Heart left ventricle (tissue), 16 donors: Measurements from ENCODE around the gene ITGB4. TPM values are rescaled to one million over a fixed set of nuclear protein-coding genes. Genes with fewer than 3 reads are reported as not detected.
A peak's percentile ranks its signal among the peaks of the same experiment; 100 is the strongest.

Experiments
- ATAC-seq, 4 donors: fragments of 200-7000 bp; cut with Tn5 transposase; one replicate each; pipeline ENCODE4 v1.9.1; 2020 to 2022; ENCODE audit warnings: moderate library complexity in 4 of 4, mild to moderate bottlenecking in 3 of 4, moderate number of reproducible peaks in 1 of 4
- DNase-seq, 5 donors: peaks; one replicate each; pipeline ENCODE4 v3.0.0-alpha.2; 2020
- H3K27ac ChIP-seq, 12 donors: fragments of 200-600 bp; sonication (generic) in 4 of 12; one replicate each; pipeline versions ENCODE4 v1.5.0 to v1.8.0; 2016 to 2022; ENCODE audit warnings: mild to moderate bottlenecking in 2 of 12
- H3K27me3 ChIP-seq, 9 donors: fragments of 200-600 bp; sonication (generic) in 2 of 9; one replicate each; pipeline versions ENCODE4 v1.5.1 to v1.8.0; 2016 to 2022; ENCODE audit warnings: mild to moderate bottlenecking in 3 of 9
- H3K36me3 ChIP-seq, 9 donors: fragments of 200-600 bp; sonication (generic) in 2 of 9; one replicate each; pipeline versions ENCODE4 v1.5.0 to v1.8.0; 2018 to 2022; ENCODE audit warnings: mild to moderate bottlenecking in 2 of 9
- H3K4me1 ChIP-seq, 12 donors: fragments of 200-600 bp; sonication (generic) in 4 of 12; one replicate each; pipeline versions ENCODE4 v1.5.0 to v1.8.0; 2016 to 2022; ENCODE audit warnings: mild to moderate bottlenecking in 3 of 12
- H3K4me3 ChIP-seq, 12 donors: fragments of 200-600 bp; sonication (generic) in 4 of 12; one replicate each; pipeline versions ENCODE4 v1.5.0 to v1.8.0; 2017 to 2022; ENCODE audit warnings: mild to moderate bottlenecking in 9 of 12, moderate library complexity in 4 of 12
- H3K9me3 ChIP-seq, 12 donors: fragments of 200-600 bp; sonication (generic) in 4 of 12; one replicate each; pipeline versions ENCODE4 v1.5.0 to v1.8.0; 2016 to 2022; ENCODE audit warnings: mild to moderate bottlenecking in 1 of 12
- CTCF ChIP-seq, 12 donors: fragments of 200-600 bp; sonication (generic) in 4 of 12; IDR thresholded peaks; one replicate each; pipeline versions ENCODE4 v1.5.0 to v1.8.0; 2018 to 2022; ENCODE audit warnings: antibody characterized with exemption in 12 of 12, mild to moderate bottlenecking in 5 of 12
- POLR2A ChIP-seq, 2 donors: fragments of 450-650 bp; IDR thresholded peaks; one replicate each; pipeline ENCODE4 v1.6.1; 2017; ENCODE audit warnings: antibody characterized with exemption in 2 of 2, mild to moderate bottlenecking in 2 of 2, moderate library complexity in 2 of 2
- WGBS, 4 donors: extraction: QIAGEN DNeasy Blood & Tissue Kit in 2 of 4; methylation state at CpG; one replicate each; pipeline versions ENCODE4 v1.1.5 to v1.1.7; 2013 to 2018; 5-methylcytosine and 5-hydroxymethylcytosine counted together
- intact Hi-C, 10 donors: fragments of 100-400 bp; cut with DNase I; formaldehyde crosslinking; loops; one replicate each; pipeline versions ENCODE4 v1.11.1 to v1.14.2; 2022
- polyA plus RNA-seq, 2 donors: library from polyadenylated mRNA; stranded (reverse); fragments of 200-250 nt; gene quantifications; one replicate each; pipeline ENCODE4 v1.2.3, GENCODE V29; 2013
- total RNA-seq, 9 donors: library from RNA; depleted of rRNA in 2 of 9; stranded (reverse); fragments of >200 nt in 2 of 9; fragmentation: NEBNext Ultra II Directional in 3 of 9; extraction: Animal tissue kit (Norgen Biotek cat#: 25700) in 3 of 9; gene quantifications; one replicate each; pipeline versions ENCODE4 v1.1.0 to v1.2.4, GENCODE V29; 2016 to 2023
- donor health status: ischemic (EF 13 %, LVEDD 7.1; RV severe dilation, severe dysfunction).
- donor health status: healthy with polysubstance abuse.
- donor health status: DM: no; HTN: yes; CAD: no.
- donor health status: DM: no; HTN: no; CAD: no.
- donor health status: ischemic (EF 25% LVEDD 6.9; RV normal size, moderate dysfunction).
- donor health status: ischemic (EF 25% LVEDD 5.7; RV mildly dilated, moderate dysfunction).
- donor health status: healthy.
- donor health status: DM: yes; HTN: yes; CAD: no.
- donor health status: ischemic (EF 35%, LVEDD 5.7; RV mildly dilated, moderate dysfunction).
- donor health status: nonischemic (EF 11% LVEDD 7.7; RV severe dilation, severe dysfunction).
- donor health status: DM: yes; HTN: yes; CAD: no.
- donor health status: PGD.
- donor health status: ischemic (EF 29% LVEDD 5.4; RV normal size, mild dysfunction).
- donor health status: nonischemic (EF 23%, LVEDD 6.1; RV moderate dilation, normal function).

The ITGB4 gene
- total and polyA plus RNA-seq, 11 donors, result 4.0 to 26.8 (median 10.0) TPM

- Histone ChIP-seq H3K36me3 (peaks cover 0 to 10% (median 0%) of the 10 kb centered on the region in 9 donors), H3K27ac (no peak overlapping the region), H3K4me1 (peaks cover 0 to 9% (median 0%) of the 10 kb centered on the region in 12 donors), H3K4me3 (no peak overlapping the region), H3K9me3 (no peaks in the 10 kb centered on the region), H3K27me3 (no peaks in the 10 kb centered on the region)
- intact Hi-C loops, result no loop called here
- WGBS, 4 donors, result 89 to 93% (median 90%) methylated on average over 22 to 26 of the region's 26 CpGs
- ATAC-seq (no peak), DNase-seq (no peak)
- TF ChIP-seq POLR2A (IDR thresholded peaks at IDR 0.05) (no peak), CTCF (IDR thresholded peaks at IDR 0.05) (no peak)
Observed at GRCh38 chr17:75736173-75736835, 15.0 kb downstream of the ITGB4 start.

GRCh38 chr17:75737133-75737962, 16.1 kb downstream of the ITGB4 start:
- Histone ChIP-seq H3K4me1 (peaks cover 0 to 9% (median 0%) of the 10 kb centered on the region in 12 donors), H3K9me3 (no peaks in the 10 kb centered on the region), H3K27me3 (no peaks in the 10 kb centered on the region), H3K4me3 (no peak overlapping the region), H3K36me3 (peaks cover 0 to 10% (median 0%) of the 10 kb centered on the region in 9 donors), H3K27ac (no peak overlapping the region)
- ATAC-seq (no peak), DNase-seq (no peak)
- intact Hi-C loops, result no loop called here
- no peak for TF ChIP-seq POLR2A (IDR thresholded peaks at IDR 0.05)
- TF ChIP-seq CTCF (IDR thresholded peaks at IDR 0.05), result no peak
- 65 to 86% (median 78%) methylated on average over 4 to 20 of the region's 20 CpGs for WGBS, 4 donors

- H3K4me3 ChIP-seq, result no peak overlapping the region
- intact Hi-C loops, result no loop called here
- 66 to 72% (median 69%) methylated on average over 14 of the region's 14 CpGs for WGBS, 4 donors
- peaks cover 0 to 9% (median 0%) of the 10 kb centered on the region in 12 donors for H3K4me1 ChIP-seq
- H3K27ac ChIP-seq, result no peak overlapping the region
- peaks cover 0 to 10% (median 0%) of the 10 kb centered on the region in 9 donors for H3K36me3 ChIP-seq
- peak in 3 of 4 donors; percentile 29 to 55 (median 34) for ATAC-seq
- TF ChIP-seq POLR2A (IDR thresholded peaks at IDR 0.05) (no peak), CTCF (IDR thresholded peaks at IDR 0.05) (no peak)
- no peaks in the 10 kb centered on the region for H3K27me3 ChIP-seq
- no peaks in the 10 kb centered on the region for H3K9me3 ChIP-seq
- DNase-seq, result no peak
Observed at GRCh38 chr17:75738218-75738802, 17.1 kb downstream of the ITGB4 start.

GRCh38 chr17:75739174-75739573, 17.9 kb downstream of the ITGB4 start:
- DNase-seq, result no peak
- intact Hi-C loops, result no loop called here
- TF ChIP-seq POLR2A (IDR thresholded peaks at IDR 0.05) (no peak), CTCF (IDR thresholded peaks at IDR 0.05) (no peak)
- Histone ChIP-seq H3K27ac (no peak overlapping the region), H3K9me3 (no peaks in the 10 kb centered on the region), H3K27me3 (no peaks in the 10 kb centered on the region), H3K36me3 (peaks cover 0 to 10% (median 0%) of the 10 kb centered on the region in 9 donors), H3K4me3 (no peak overlapping the region), H3K4me1 (peaks cover 0 to 9% (median 0%) of the 10 kb centered on the region in 12 donors)
- no peak for ATAC-seq
- WGBS, 4 donors, result 88 to 97% (median 91%) methylated on average over 7 of the region's 7 CpGs
